K562 (cell line): ENCODE data around the gene NR1D2. TPM values are rescaled to one million over a fixed set of nuclear protein-coding genes. Genes with fewer than 3 reads are reported as not detected.
A peak's percentile ranks its signal among the peaks of the same experiment; 100 is the strongest.

Experiments
- C11orf30 ChIP-seq: fragments of 450-650 bp; IDR thresholded peaks from 2 replicates; pipeline ENCODE4 v1.6.1; 2016; ENCODE audit warnings: low read depth, mild to moderate bottlenecking
- CTBP1 ChIP-seq: fragments of 450-650 bp; IDR thresholded peaks from 2 replicates; pipeline ENCODE4 v1.6.1; 2016; ENCODE audit warnings: borderline replicate concordance
- ESRRA ChIP-seq: fragments of 450-650 bp; IDR thresholded peaks from 2 replicates; pipeline ENCODE4 v1.6.1; 2014; ENCODE audit warnings: low read depth, mild to moderate bottlenecking, moderate library complexity, borderline replicate concordance
- MCM7 ChIP-seq, 2 experiments: fragments of 450-650 bp; IDR thresholded peaks; 2 replicates each; pipeline ENCODE4 v1.6.1; 2016 to 2018
- RBM22 ChIP-seq: fragments of 200-400 bp; formaldehyde crosslinking; IDR thresholded peaks from 2 replicates; pipeline ENCODE4 v1.6.1; 2018; ENCODE audit warnings: low read length, low read depth; ENCODE audit not compliant: poor library complexity, severe bottlenecking
- REST ChIP-seq, 2 experiments: fragments of 450-650 bp; formaldehyde crosslinking in 1 of 2; IDR thresholded peaks; 2 replicates each; pipeline versions ENCODE4 v1.4.0 to v1.6.1; 2014 to 2020; ENCODE audit warnings: mild to moderate bottlenecking in 2 of 2, borderline replicate concordance in 1 of 2, low read depth in 1 of 2
- SMARCA5 ChIP-seq: fragments of 450-650 bp; IDR thresholded peaks from 2 replicates; pipeline ENCODE4 v1.6.1; 2016
- TAL1 ChIP-seq: fragments of 450-650 bp; IDR thresholded peaks from 2 replicates; pipeline ENCODE4 v1.6.1; 2016; ENCODE audit warnings: mild to moderate bottlenecking
- WHSC1 ChIP-seq: IDR thresholded peaks from one replicate; pipeline ENCODE4 v1.6.1; 2012; ENCODE audit warnings: low read length, control low read depth, inconsistent platforms
- ZNF133 ChIP-seq: fragments of 250-450 bp; sonication (Bioruptor Pico); IDR thresholded peaks from 2 replicates; pipeline ENCODE4 v1.4.0; 2020; ENCODE audit warnings: mild to moderate bottlenecking
- ZNF212 ChIP-seq: fragments of 450-650 bp; formaldehyde crosslinking; IDR thresholded peaks from 2 replicates; pipeline ENCODE4 v1.4.0; 2020; ENCODE audit warnings: mild to moderate bottlenecking
- ZNF354B ChIP-seq: fragments of 250-450 bp; sonication (Bioruptor Pico); IDR thresholded peaks from 2 replicates; pipeline ENCODE4 v1.4.0; 2020
- ZNF512 ChIP-seq: IDR thresholded peaks from 2 replicates; pipeline ENCODE4 v1.6.1; 2016; ENCODE audit warnings: missing genetic modification characterization, missing compliant biosample characterization
- polyA plus RNA-seq, 8 experiments: library from polyadenylated mRNA; depleted of rRNA in 4 of 8; stranded (reverse) in 5 of 8; unstranded in 3 of 8; fragments of >200 nt; fragmentation: Nextera tagmentation in 2 of 8; fragmentation: Illumina TruSeq in 1 of 8; extraction: Ambion mirVana in 2 of 8; extraction: Trizol in 1 of 8; gene quantifications; 2 replicates each; pipeline versions ENCODE4 v1.2.1 to v1.2.3, GENCODE V29; 2011 to 2014; ENCODE audit warnings: inconsistent platforms in 1 of 8, missing spikeins in 1 of 8
- total RNA-seq, 7 experiments: library from RNA; depleted of rRNA in 6 of 7; stranded (reverse); fragments of >200 nt in 6 of 7; fragmentation: Illumina TruSeq in 2 of 7; extraction: Trizol in 2 of 7; gene quantifications; 2 replicates each; pipeline versions ENCODE4 v1.2.1 to v1.2.3, GENCODE V29; 2011 to 2021; ENCODE audit warnings: low replicate concordance in 1 of 7
- TF ChIP-seq, protein P1 (sequence below): fragments of 450-650 bp; IDR thresholded peaks from 2 replicates; pipeline ENCODE4 v1.6.1; 2016
- TF ChIP-seq, protein P2 (sequence below): fragments of 200-400 bp; formaldehyde crosslinking; IDR thresholded peaks from 2 replicates; pipeline ENCODE4 v1.6.1; 2017; ENCODE audit warnings: mild to moderate bottlenecking, low read depth, low read length, moderate library complexity

NR1D2 gene
- total and polyA plus RNA-seq, 9 of the 15 experiments (the other 6 are each of a cell fraction or from before 2014, with no cell fraction given): 1.2 to 5.5 (median 2.9) TPM

- TF ChIP-seq, protein P1, sequence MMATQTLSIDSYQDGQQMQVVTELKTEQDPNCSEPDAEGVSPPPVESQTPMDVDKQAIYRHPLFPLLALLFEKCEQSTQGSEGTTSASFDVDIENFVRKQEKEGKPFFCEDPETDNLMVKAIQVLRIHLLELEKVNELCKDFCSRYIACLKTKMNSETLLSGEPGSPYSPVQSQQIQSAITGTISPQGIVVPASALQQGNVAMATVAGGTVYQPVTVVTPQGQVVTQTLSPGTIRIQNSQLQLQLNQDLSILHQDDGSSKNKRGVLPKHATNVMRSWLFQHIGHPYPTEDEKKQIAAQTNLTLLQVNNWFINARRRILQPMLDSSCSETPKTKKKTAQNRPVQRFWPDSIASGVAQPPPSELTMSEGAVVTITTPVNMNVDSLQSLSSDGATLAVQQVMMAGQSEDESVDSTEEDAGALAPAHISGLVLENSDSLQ: no peak; the same call in 1 of the 2 replicates
- TF ChIP-seq C11orf30: 0 out of 2 replicates have a peak, but pooled peaks have one; percentile 33
- TF ChIP-seq ZNF512 (tag): no peak
- TF ChIP-seq MCM7 (IDR thresholded peaks at IDR 0.05): no peak
- TF ChIP-seq, protein P2, sequence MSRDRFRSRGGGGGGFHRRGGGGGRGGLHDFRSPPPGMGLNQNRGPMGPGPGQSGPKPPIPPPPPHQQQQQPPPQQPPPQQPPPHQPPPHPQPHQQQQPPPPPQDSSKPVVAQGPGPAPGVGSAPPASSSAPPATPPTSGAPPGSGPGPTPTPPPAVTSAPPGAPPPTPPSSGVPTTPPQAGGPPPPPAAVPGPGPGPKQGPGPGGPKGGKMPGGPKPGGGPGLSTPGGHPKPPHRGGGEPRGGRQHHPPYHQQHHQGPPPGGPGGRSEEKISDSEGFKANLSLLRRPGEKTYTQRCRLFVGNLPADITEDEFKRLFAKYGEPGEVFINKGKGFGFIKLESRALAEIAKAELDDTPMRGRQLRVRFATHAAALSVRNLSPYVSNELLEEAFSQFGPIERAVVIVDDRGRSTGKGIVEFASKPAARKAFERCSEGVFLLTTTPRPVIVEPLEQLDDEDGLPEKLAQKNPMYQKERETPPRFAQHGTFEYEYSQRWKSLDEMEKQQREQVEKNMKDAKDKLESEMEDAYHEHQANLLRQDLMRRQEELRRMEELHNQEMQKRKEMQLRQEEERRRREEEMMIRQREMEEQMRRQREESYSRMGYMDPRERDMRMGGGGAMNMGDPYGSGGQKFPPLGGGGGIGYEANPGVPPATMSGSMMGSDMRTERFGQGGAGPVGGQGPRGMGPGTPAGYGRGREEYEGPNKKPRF: no peak
- TF ChIP-seq CTBP1: peak; percentile 92
- no peak for TF ChIP-seq SMARCA5
- TF ChIP-seq ZNF354B (CRISPR knock-in tag): no peak
- TF ChIP-seq ZNF133 (CRISPR knock-in tag): peak; percentile 42; the same call in 1 of the 2 replicates
- no peak for TF ChIP-seq WHSC1
- TF ChIP-seq TAL1: no peak
- no peak for TF ChIP-seq ZNF212
- peak; percentile 59 for TF ChIP-seq ESRRA
- peak; percentile 95 for TF ChIP-seq RBM22
- TF ChIP-seq REST (IDR thresholded peaks at IDR 0.05; ENCODE audit: borderline replicate concordance): no peak
- no peak; the same call in none of the 2 replicates for TF ChIP-seq REST (CRISPR knock-in tag; IDR thresholded peaks at IDR 0.05; ENCODE audit: low read depth)
These were observed 28.0 kb upstream of the NR1D2 start, which contains the start of the genes NKIRAS1 and RPL15 (continued) for GRCh38 chr3:23916886-23917678.
